ENCODE results near the gene PHF19.

GRCh38 chr9:120914953-120915352 lies 38.0 kb upstream of the PHF19 start:
- TF ChIP-seq CTCF (IDR thresholded peaks at IDR 0.05; ENCODE audit: extremely low read depth in 1 of 2, insufficient read depth in 1 of 2, low read depth in 1 of 2, low read length in 2 of 2) (no peak), POLR2A (IDR thresholded peaks at IDR 0.05; ENCODE audit: low read depth, low read length) (no peak), EZH2 (IDR thresholded peaks at IDR 0.05; ENCODE audit: borderline replicate concordance, low read depth, low read length, severe bottlenecking) (no peak)
